Left ventricle myocardium inferior (tissue), 1 donor: Measurements from ENCODE around the gene TMA7. TPM values are rescaled to one million over a fixed set of nuclear protein-coding genes. Genes with fewer than 3 reads are reported as not detected.
"Not testable (repeated sequence)": the region's sequence is repeated elsewhere in the genome, so short reads cannot be mapped to it uniquely, and the experiment has no call there.

ENCODE experiments used
- DNase-seq: peaks from one replicate; pipeline ENCODE4 v3.0.0-alpha.2; 2020
- H3K27ac ChIP-seq: fragments of 200-600 bp; replicated peaks from 2 replicates; pipeline ENCODE4 v1.8.0; 2021
- H3K27me3 ChIP-seq: fragments of 200-600 bp; 2 replicates; pipeline ENCODE4 v1.8.0; 2021; ENCODE audit warnings: low read depth
- H3K36me3 ChIP-seq: fragments of 200-600 bp; 2 replicates; pipeline ENCODE4 v1.8.0; 2021
- H3K4me1 ChIP-seq: fragments of 200-600 bp; 2 replicates; pipeline ENCODE4 v1.8.0; 2021
- H3K4me3 ChIP-seq: fragments of 200-600 bp; 2 replicates; pipeline ENCODE4 v1.8.0; 2021; ENCODE audit warnings: mild to moderate bottlenecking, moderate library complexity
- H3K9me3 ChIP-seq: fragments of 200-600 bp; replicated peaks from 2 replicates; pipeline ENCODE4 v1.8.0; 2021
- intact Hi-C: fragments of 100-400 bp; cut with micrococcal nuclease; formaldehyde crosslinking; loops from one replicate; pipeline ENCODE4 v1.11.0; 2022
- total RNA-seq: library from RNA; stranded (reverse); fragmentation: NEBNext Ultra II Directional; extraction: Animal tissue kit (Norgen Biotek cat#: 25700); gene quantifications from one replicate; pipeline ENCODE4 v1.2.1, GENCODE V29; 2021
- TF ChIP-seq, protein P1 (sequence below): fragments of 200-600 bp; IDR thresholded peaks from 2 replicates; pipeline ENCODE4 v1.8.0; 2021; ENCODE audit warnings: antibody characterized with exemption, mild to moderate bottlenecking, borderline replicate concordance
- donor health status: DM: no; HTN: yes; CAD: no; lungs with severe emphysema.

Gene TMA7
- total RNA-seq, 1 donor from 2014 or later: 258 TPM

GRCh38 chr3:48472673-48472922 lies 32.5 kb downstream of the TMA7 start:
- peaks cover 73% of the 10 kb centered on the region for H3K4me1 ChIP-seq

DNA sequence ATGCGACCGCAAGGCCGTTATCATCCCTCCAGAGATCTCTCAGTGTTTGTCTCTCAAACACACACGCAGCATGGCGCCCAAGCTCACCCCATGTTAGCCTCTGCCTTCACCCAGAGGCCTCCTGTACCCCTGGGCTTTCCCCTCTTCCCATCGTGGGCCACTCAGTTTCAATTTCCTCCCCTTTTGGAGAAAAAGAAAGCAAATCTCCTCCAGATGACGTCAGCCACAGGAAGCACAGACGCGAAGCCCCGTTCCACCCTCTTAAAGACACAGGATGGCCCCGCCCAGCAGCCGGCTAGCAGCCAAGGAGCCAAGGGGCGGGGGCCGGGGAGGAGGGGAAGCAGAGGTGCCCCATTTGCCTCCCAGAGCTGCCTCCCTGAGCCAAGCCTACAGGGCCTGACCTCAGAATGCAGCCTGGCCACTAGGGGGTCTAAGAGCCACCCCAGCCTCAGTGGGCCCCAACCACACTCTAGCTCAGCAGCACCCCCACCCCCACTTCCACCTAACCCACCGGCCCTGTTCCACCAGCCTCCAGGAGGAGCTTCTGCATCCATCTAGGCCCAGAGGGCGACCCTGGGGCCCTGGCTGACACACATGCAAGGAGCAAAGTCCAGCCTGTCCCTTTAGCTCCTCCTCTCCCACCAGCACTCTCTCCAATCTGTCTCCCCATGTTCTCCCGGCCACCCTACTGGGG lies 33.0 kb downstream of the TMA7 start:
- Histone ChIP-seq H3K9me3 (no peaks in the 10 kb centered on the region), H3K4me1 (peaks cover 73% of the 10 kb centered on the region), H3K36me3 (peaks cover 16% of the 10 kb centered on the region), H3K27me3 (no peaks in the 10 kb centered on the region), H3K27ac (peak overlapping the region; percentile 99), H3K4me3 (peak overlapping the region; percentile 85)
- peak; percentile 91 for DNase-seq
- TF ChIP-seq, protein P1, sequence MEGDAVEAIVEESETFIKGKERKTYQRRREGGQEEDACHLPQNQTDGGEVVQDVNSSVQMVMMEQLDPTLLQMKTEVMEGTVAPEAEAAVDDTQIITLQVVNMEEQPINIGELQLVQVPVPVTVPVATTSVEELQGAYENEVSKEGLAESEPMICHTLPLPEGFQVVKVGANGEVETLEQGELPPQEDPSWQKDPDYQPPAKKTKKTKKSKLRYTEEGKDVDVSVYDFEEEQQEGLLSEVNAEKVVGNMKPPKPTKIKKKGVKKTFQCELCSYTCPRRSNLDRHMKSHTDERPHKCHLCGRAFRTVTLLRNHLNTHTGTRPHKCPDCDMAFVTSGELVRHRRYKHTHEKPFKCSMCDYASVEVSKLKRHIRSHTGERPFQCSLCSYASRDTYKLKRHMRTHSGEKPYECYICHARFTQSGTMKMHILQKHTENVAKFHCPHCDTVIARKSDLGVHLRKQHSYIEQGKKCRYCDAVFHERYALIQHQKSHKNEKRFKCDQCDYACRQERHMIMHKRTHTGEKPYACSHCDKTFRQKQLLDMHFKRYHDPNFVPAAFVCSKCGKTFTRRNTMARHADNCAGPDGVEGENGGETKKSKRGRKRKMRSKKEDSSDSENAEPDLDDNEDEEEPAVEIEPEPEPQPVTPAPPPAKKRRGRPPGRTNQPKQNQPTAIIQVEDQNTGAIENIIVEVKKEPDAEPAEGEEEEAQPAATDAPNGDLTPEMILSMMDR: peak; percentile 58
- intact Hi-C loops: no loop called here

More at GRCh38 chr3:48472673-48472922, 32.5 kb downstream of the TMA7 start:
- DNase-seq: no peak
- H3K9me3 ChIP-seq: no peaks in the 10 kb centered on the region
- peak overlapping the region; percentile 99 for H3K27ac ChIP-seq
- peak overlapping the region; percentile 85 for H3K4me3 ChIP-seq
- H3K27me3 ChIP-seq: no peaks in the 10 kb centered on the region
- H3K36me3 ChIP-seq: peaks cover 21% of the 10 kb centered on the region
- intact Hi-C loops: no loop called here
- TF ChIP-seq, protein P1: no peak

- no peak for DNase-seq
- H3K36me3 ChIP-seq: peaks cover 11% of the 10 kb centered on the region
- H3K27me3 ChIP-seq: no peaks in the 10 kb centered on the region
- H3K9me3 ChIP-seq: no peaks in the 10 kb centered on the region
- H3K4me1 ChIP-seq: peaks cover 73% of the 10 kb centered on the region
- intact Hi-C loops: no loop called here
- peak overlapping the region; percentile 99 for H3K27ac ChIP-seq
- peak overlapping the region; percentile 85 for H3K4me3 ChIP-seq
- TF ChIP-seq, protein P1: no peak
These were observed 33.5 kb downstream of the TMA7 start for GRCh38 chr3:48473617-48473952.

DNA sequence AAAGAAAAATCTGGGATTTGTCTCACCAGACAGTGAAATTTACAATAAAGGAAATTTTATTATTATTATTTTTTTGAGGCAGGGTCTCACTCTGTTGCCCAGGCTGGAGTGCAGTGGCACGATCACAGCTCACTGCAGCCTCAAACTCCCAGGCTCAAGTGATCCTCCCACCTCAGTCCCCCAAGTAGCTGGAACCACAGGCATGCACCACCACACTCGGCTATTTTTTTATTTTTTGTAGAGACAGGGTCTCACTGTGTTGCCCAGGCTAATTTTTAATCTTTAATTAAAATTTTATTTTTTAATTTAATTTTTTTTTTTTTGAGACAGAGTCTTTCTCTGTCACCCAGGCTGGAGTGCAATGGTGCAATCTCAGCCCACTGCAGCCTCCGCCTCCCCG lies 34.0 kb downstream of the TMA7 start:
- intact Hi-C loops, H3K27me3 ChIP-seq, H3K4me3 ChIP-seq, H3K36me3 ChIP-seq, DNase-seq, H3K9me3 ChIP-seq: not testable (repeated sequence)
- peak overlapping the region; percentile 99 for H3K27ac ChIP-seq
- peaks cover 71% of the 10 kb centered on the region for H3K4me1 ChIP-seq

DNA sequence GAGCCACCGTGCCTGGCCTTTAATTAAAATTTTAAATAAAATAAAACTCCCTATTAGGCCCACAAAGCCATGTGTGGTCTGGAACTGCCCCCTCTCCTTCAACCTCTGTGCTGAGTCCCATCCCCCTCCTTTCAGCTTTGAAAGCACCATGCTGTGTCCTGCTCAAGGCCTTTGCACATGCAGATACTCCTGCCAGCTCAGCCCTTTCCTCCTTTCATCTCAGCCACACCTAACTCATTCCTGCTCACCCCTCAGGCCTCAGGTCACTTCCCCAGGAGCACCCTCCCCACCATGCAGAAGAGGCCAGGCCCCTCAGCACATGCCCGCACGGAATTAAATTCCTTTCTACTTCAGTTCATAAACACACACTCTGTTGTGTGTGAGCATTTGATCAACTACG lies 34.6 kb downstream of the TMA7 start:
- Histone ChIP-seq H3K36me3 (peaks cover under 1% of the 10 kb centered on the region), H3K27ac (no peak overlapping the region), H3K27me3 (no peaks in the 10 kb centered on the region), H3K9me3 (no peaks in the 10 kb centered on the region), H3K4me3 (no peak overlapping the region), H3K4me1 (peaks cover 69% of the 10 kb centered on the region)
- DNase-seq: no peak
- intact Hi-C loops: no loop called here
- TF ChIP-seq, protein P1: no peak

DNA sequence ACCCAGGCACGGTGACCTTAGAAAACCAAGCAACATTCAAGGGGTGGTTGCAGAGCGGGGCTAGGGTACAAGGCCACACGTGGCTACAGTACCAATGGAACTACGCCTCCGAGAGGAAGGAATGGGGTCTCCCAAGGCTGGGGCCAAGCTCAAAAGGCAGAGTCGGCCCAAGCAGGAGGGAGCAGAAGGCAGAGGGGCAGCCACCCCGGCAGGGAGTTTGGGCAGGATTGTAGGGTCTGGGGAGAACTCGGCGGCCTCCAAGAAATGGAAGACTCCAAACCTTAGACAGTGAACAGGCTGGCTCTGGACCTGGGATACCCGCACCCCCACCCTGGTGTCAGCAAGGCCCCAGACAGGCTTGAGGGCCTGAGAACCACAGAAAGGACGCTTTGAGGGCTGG lies 35.1 kb downstream of the TMA7 start:
- Histone ChIP-seq H3K4me3 (no peak overlapping the region), H3K36me3 (no peaks in the 10 kb centered on the region), H3K4me1 (peaks cover 63% of the 10 kb centered on the region), H3K9me3 (no peaks in the 10 kb centered on the region), H3K27ac (no peak overlapping the region), H3K27me3 (no peaks in the 10 kb centered on the region)
- TF ChIP-seq, protein P1: no peak
- DNase-seq: no peak
- intact Hi-C loops: no loop called here
